ENCODE data around the gene FAM3D.

FAM3D gene

GRCh38 chr3:58627570-58627885, 39.0 kb downstream of the FAM3D start:
- no peak for DNase-seq (ENCODE audit: low spot score)

GRCh38 chr3:58626841-58627569, 39.6 kb downstream of the FAM3D start:
- no peak for DNase-seq (ENCODE audit: low spot score)

GRCh38 chr3:58625196-58625824, 41.3 kb downstream of the FAM3D start:
- no peak for DNase-seq (ENCODE audit: low spot score)

- no peak for DNase-seq (ENCODE audit: low spot score)
Observed at GRCh38 chr3:58624550-58624949, 42.0 kb downstream of the FAM3D start.

GRCh38 chr3:58623961-58624360, 42.6 kb downstream of the FAM3D start:
- no peak for DNase-seq (ENCODE audit: low spot score)

GRCh38 chr3:58623478-58623877, 43.1 kb downstream of the FAM3D start:
- no peak for DNase-seq (ENCODE audit: low spot score)

- no peak for DNase-seq (ENCODE audit: low spot score)
Observed at GRCh38 chr3:58622892-58623291, 43.7 kb downstream of the FAM3D start.

GRCh38 chr3:58622436-58622835, 44.1 kb downstream of the FAM3D start:
- no peak for DNase-seq (ENCODE audit: low spot score)

- no peak for DNase-seq (ENCODE audit: low spot score)
Observed at GRCh38 chr3:58621086-58621830, 45.3 kb downstream of the FAM3D start.

- no peak for DNase-seq (ENCODE audit: low spot score)
Observed at GRCh38 chr3:58620421-58620820, 46.2 kb downstream of the FAM3D start.

GRCh38 chr3:58617338-58617761, 49.2 kb downstream of the FAM3D start:
- DNase-seq (ENCODE audit: low spot score), result no peak

GRCh38 chr3:58613236-58614132, 53.1 kb downstream of the FAM3D start:
- DNase-seq (ENCODE audit: low spot score), result no peak

- DNase-seq (ENCODE audit: low spot score), result no peak
Observed at GRCh38 chr3:58612830-58613229, 53.7 kb downstream of the FAM3D start.

- DNase-seq (ENCODE audit: low spot score), result no peak
Observed at GRCh38 chr3:58609990-58610389, 56.6 kb downstream of the FAM3D start.

- DNase-seq (ENCODE audit: low spot score), result no peak
Observed at GRCh38 chr3:58608648-58609047, 57.9 kb downstream of the FAM3D start.

- DNase-seq (ENCODE audit: low spot score), result no peak
Observed at GRCh38 chr3:58607816-58608215, 58.8 kb downstream of the FAM3D start.

- DNase-seq (ENCODE audit: low spot score), result no peak
Observed at GRCh38 chr3:58606693-58607092, 59.9 kb downstream of the FAM3D start.

GRCh38 chr3:58604031-58604430, 62.5 kb downstream of the FAM3D start:
- no peak for DNase-seq (ENCODE audit: low spot score)

GRCh38 chr3:58603606-58604005, 63.0 kb downstream of the FAM3D start:
- DNase-seq (ENCODE audit: low spot score), result no peak

- DNase-seq (ENCODE audit: low spot score), result no peak
Observed at GRCh38 chr3:58597770-58598310, 68.7 kb downstream of the FAM3D start.

- DNase-seq (ENCODE audit: low spot score), result no peak
Observed at GRCh38 chr3:58596834-58597518, 69.6 kb downstream of the FAM3D start.

All from AG08396 (cell line).